A549 (cell line): ENCODE measurements around the gene ULK4. TPM values are rescaled to one million over a fixed set of nuclear protein-coding genes. Genes with fewer than 3 reads are reported as not detected.
A peak's percentile ranks its signal among the peaks of the same experiment; 100 is the strongest.

Source experiments
- ATAC-seq, 2 experiments: fragments of 200-7000 bp in 1 of 2; fragments of >200 bp in 1 of 2; cut with Nextera tagmentation in 1 of 2; cut with Tn5 transposase in 1 of 2; 3 replicates each; pipeline versions ENCODE4 v1.8.0 to v1.9.1; 2018 to 2020; ENCODE audit warnings: mild to moderate bottlenecking in 1 of 2, moderate library complexity in 1 of 2
- CTCF ChIA-PET: fragments of 300-600 bp; sonication (Branson Sonifier 250); formaldehyde crosslinking; extraction: SDS; loops from one replicate; lab custom pipeline; 2021; ENCODE audit warnings: antibody characterized with exemption, inconsistent platforms; lab: Yijun Ruan, JAX
- POLR2A ChIA-PET: fragments of 350-600 bp; formaldehyde crosslinking; extraction: SDS; loops from one replicate; lab custom pipeline; 2021; ENCODE audit warnings: antibody characterized with exemption, inconsistent platforms; lab: Yijun Ruan, JAX
- DNase-seq, 2 experiments: peaks; one replicate each; pipeline versions ENCODE4 v3.0.0 to v3.0.0-alpha.2; 2011 to 2016; ENCODE audit warnings: low read depth in 1 of 2, low spot score in 1 of 2
- FAIRE-seq: peaks from 2 replicates; lab custom pipeline; 2011; peaks lifted over from hg19 to GRCh38; lab: Jason Lieb, UNC
- H3K27ac ChIP-seq, 2 experiments: fragments of >200 bp; sonication (Bioruptor Twin); formaldehyde crosslinking; 3 replicates each; pipeline ENCODE4 v1.5.1; 2016 to 2017
- H3K4me1 ChIP-seq: fragments of >200 bp; sonication (Bioruptor Twin); formaldehyde crosslinking; 3 replicates; pipeline ENCODE4 v1.6.1; 2016
- H3K4me2 ChIP-seq: fragments of >200 bp; sonication (Bioruptor Twin); formaldehyde crosslinking; 3 replicates; pipeline ENCODE4 v1.6.1; 2016
- H3K4me3 ChIP-seq: fragments of >200 bp; sonication (Bioruptor Twin); formaldehyde crosslinking; 3 replicates; pipeline ENCODE4 v1.5.1; 2016
- H3K9me3 ChIP-seq: fragments of >200 bp; sonication (Bioruptor Twin); formaldehyde crosslinking; 3 replicates; pipeline ENCODE4 v1.6.1; 2016
- CBX8 ChIP-seq: fragments of 200-600 bp; sonication (generic); IDR thresholded peaks from 2 replicates; pipeline ENCODE4 v1.6.1; 2016
- CEBPB ChIP-seq, 2 experiments: fragments of >200 bp in 1 of 2; sonication (Bioruptor Twin) in 1 of 2; formaldehyde crosslinking in 1 of 2; IDR thresholded peaks; 2 replicates each; pipeline ENCODE4 v1.6.1; 2012 to 2016
- CHD4 ChIP-seq: fragments of 200-600 bp; sonication (generic); IDR thresholded peaks from 2 replicates; pipeline ENCODE4 v1.6.1; 2016; ENCODE audit warnings: antibody characterized with exemption, mild to moderate bottlenecking, borderline replicate concordance
- FOSB ChIP-seq: fragments of 250-450 bp; sonication (Bioruptor Pico); IDR thresholded peaks from 2 replicates; pipeline ENCODE4 v1.5.0; 2020; ENCODE audit warnings: mild to moderate bottlenecking, moderate library complexity
- FOSL2 ChIP-seq, 2 experiments: fragments of 450-650 bp in 1 of 2; fragments of >200 bp in 1 of 2; sonication (Bioruptor Twin) in 1 of 2; formaldehyde crosslinking; IDR thresholded peaks; 2 replicates each; pipeline versions ENCODE4 v1.5.0 to v1.6.1; 2016 to 2020; ENCODE audit warnings: mild to moderate bottlenecking in 1 of 2, moderate library complexity in 1 of 2
- FOXS1 ChIP-seq: fragments of 250-450 bp; sonication (Bioruptor Pico); IDR thresholded peaks from 2 replicates; pipeline ENCODE4 v1.5.0; 2020; ENCODE audit warnings: mild to moderate bottlenecking, moderate library complexity
- GATA3 ChIP-seq: IDR thresholded peaks from 2 replicates; pipeline ENCODE4 v1.6.1; 2012; ENCODE audit warnings: borderline replicate concordance
- HDAC2 ChIP-seq: fragments of 200-600 bp; sonication (generic); IDR thresholded peaks from 2 replicates; pipeline ENCODE4 v1.6.1; 2016
- HEYL ChIP-seq: fragments of 250-450 bp; sonication (Bioruptor Pico); IDR thresholded peaks from 2 replicates; pipeline ENCODE4 v1.8.0; 2021; ENCODE audit warnings: mild to moderate bottlenecking, moderate library complexity
- HOXB13 ChIP-seq: fragments of 250-450 bp; sonication (Bioruptor Pico); IDR thresholded peaks from 2 replicates; pipeline ENCODE4 v1.5.0; 2020; ENCODE audit warnings: low read depth, mild to moderate bottlenecking, moderate library complexity
- HOXB5 ChIP-seq: fragments of 250-450 bp; sonication (Bioruptor Pico); IDR thresholded peaks from 2 replicates; pipeline ENCODE4 v1.5.0; 2020; ENCODE audit warnings: mild to moderate bottlenecking, moderate library complexity
- JUN ChIP-seq, 2 experiments: fragments of >200 bp; sonication (Bioruptor Twin); formaldehyde crosslinking; IDR thresholded peaks; 2 replicates in 1 of 2; 3 replicates in 1 of 2; pipeline ENCODE4 v1.6.1; 2016 to 2017
- JUNB ChIP-seq: fragments of >200 bp; sonication (Bioruptor Twin); formaldehyde crosslinking; IDR thresholded peaks from 2 replicates; pipeline ENCODE4 v1.6.1; 2016
- MAFK ChIP-seq: fragments of 450-650 bp; IDR thresholded peaks from 2 replicates; pipeline ENCODE4 v1.6.1; 2014; ENCODE audit not compliant: partially characterized antibody
- MAZ ChIP-seq: fragments of 150-350 bp; IDR thresholded peaks from 2 replicates; pipeline ENCODE4 v1.6.1; 2014; ENCODE audit warnings: antibody characterized with exemption, low read depth, low read length, borderline replicate concordance
- NR3C1 ChIP-seq: fragments of >200 bp; sonication (Bioruptor Twin); formaldehyde crosslinking; IDR thresholded peaks from 3 replicates; pipeline ENCODE4 v1.6.1; 2017
- PHF8 ChIP-seq: fragments of 200-600 bp; sonication (generic); IDR thresholded peaks from 2 replicates; pipeline ENCODE4 v1.6.1; 2016; ENCODE audit warnings: low read depth, mild to moderate bottlenecking, antibody characterized with exemption, moderate library complexity, borderline replicate concordance
- POLR2A ChIP-seq: IDR thresholded peaks from 2 replicates; pipeline ENCODE4 v1.6.1; 2012; ENCODE audit warnings: mild to moderate bottlenecking, low read length
- TFCP2L1 ChIP-seq: fragments of 250-450 bp; sonication (Bioruptor Pico); IDR thresholded peaks from 2 replicates; pipeline ENCODE4 v1.5.0; 2021; ENCODE audit warnings: mild to moderate bottlenecking
- ZFP36 ChIP-seq: fragments of 450-650 bp; IDR thresholded peaks from 2 replicates; pipeline ENCODE4 v1.6.1; 2014; ENCODE audit warnings: borderline replicate concordance; ENCODE audit not compliant: partially characterized antibody
- ZSCAN20 ChIP-seq: fragments of 250-450 bp; sonication (Bioruptor Pico); IDR thresholded peaks from 2 replicates; pipeline ENCODE4 v1.8.0; 2022; ENCODE audit warnings: mild to moderate bottlenecking, moderate library complexity
- WGBS: methylation state at CpG from one replicate; pipeline ENCODE4 v1.1.6; 2017; ENCODE audit errors: missing lambda C conversion rate; 5-methylcytosine and 5-hydroxymethylcytosine counted together
- polyA plus RNA-seq, 4 experiments: library from polyadenylated mRNA; depleted of rRNA in 3 of 4; stranded (reverse); fragments of >200 nt; fragmentation: RNase III in 1 of 4; extraction: RNeasy Plus Mini Kit Qiagen cat#74134 plus additional on column Dnase treatment in 1 of 4; gene quantifications; 2 replicates in 3 of 4; 3 replicates in 1 of 4; pipeline ENCODE4 v1.2.3, GENCODE V29; 2011 to 2017
- TF ChIP-seq, protein P1 (sequence below): fragments of >200 bp; sonication (Bioruptor Twin); formaldehyde crosslinking; IDR thresholded peaks from 2 replicates; pipeline ENCODE4 v1.6.1; 2016
- TF ChIP-seq, protein P2 (sequence below): fragments of 150-350 bp; IDR thresholded peaks from 2 replicates; pipeline ENCODE4 v1.6.1; 2014; ENCODE audit warnings: low read depth, mild to moderate bottlenecking, low read length
- TF ChIP-seq, protein P3 (sequence below): IDR thresholded peaks from 2 replicates; pipeline ENCODE4 v1.6.1; 2012

Gene ULK4
- polyA plus RNA-seq, 2 of the 4 experiments (the other 2 are of a cell fraction), result 4.9 to 7.7 TPM

DNA sequence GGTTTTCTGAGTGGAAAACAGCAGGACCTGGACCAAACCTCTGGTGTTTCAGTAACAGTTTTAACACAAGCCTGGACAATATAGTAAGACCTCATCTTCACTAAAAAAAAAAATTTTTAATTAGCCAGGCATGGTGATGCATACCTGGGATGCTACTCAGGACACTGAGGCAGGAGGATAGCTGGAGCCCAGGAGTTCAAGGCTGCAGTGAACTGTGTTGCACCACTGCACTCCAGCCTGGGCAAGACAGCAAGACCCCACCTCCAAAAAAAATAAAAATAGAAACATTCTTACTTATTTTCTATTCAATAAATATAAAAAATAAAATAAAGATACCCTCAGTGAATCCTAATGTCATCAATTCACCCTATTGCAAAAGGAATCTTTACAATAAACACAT lies 21.5 kb downstream of the ULK4 start:
- no peak overlapping the region for H3K27ac ChIP-seq
- no peaks in the 10 kb centered on the region for H3K9me3 ChIP-seq
- H3K4me3 ChIP-seq, result no peak overlapping the region
- CTCF ChIA-PET, result no interaction called here
- no peak overlapping the region for H3K4me2 ChIP-seq
- DNase-seq (no peak), FAIRE-seq (no peak), ATAC-seq (no peak)
- TF ChIP-seq FOSL2 (IDR thresholded peaks at IDR 0.05), result no peak
- no peak for TF ChIP-seq FOSL2 (CRISPR knock-in tag; IDR thresholded peaks at IDR 0.05)
- TF ChIP-seq FOSB, result no peak
- no peak for TF ChIP-seq GATA3
- TF ChIP-seq, protein P1, sequence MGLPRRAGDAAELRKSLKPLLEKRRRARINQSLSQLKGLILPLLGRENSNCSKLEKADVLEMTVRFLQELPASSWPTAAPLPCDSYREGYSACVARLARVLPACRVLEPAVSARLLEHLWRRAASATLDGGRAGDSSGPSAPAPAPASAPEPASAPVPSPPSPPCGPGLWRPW, result no peak
- no peak for TF ChIP-seq HOXB13
- no peak for TF ChIP-seq HOXB5 (CRISPR knock-in tag)
- no peak for TF ChIP-seq TFCP2L1 (CRISPR knock-in tag)
- POLR2A ChIA-PET, result no interaction called here
- H3K4me1 ChIP-seq, result no peaks in the 10 kb centered on the region

DNA sequence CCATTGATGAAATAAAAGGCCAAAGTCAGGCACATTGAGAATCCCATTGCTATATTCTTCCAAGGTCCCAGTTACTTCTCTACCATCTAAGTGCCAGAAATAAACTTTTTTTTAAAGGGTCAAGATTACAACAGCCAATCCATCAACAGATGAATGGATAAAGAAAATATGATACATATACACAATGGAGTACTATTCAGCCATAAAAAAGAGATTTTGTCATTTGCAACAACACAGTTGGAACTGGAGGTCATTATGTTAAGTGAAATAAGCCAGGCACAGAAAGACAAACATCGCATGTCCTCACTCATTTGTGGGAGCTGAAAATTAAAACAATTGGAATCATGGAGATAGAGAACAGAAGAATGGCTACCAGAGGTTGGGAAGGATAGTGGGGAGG lies 25.5 kb downstream of the ULK4 start:
- H3K4me3 ChIP-seq, result no peak overlapping the region
- TF ChIP-seq HEYL (CRISPR knock-in tag), result no peak
- no peak for TF ChIP-seq ZSCAN20 (CRISPR knock-in tag)
- TF ChIP-seq JUNB, result no peak
- no peak for TF ChIP-seq FOXS1 (CRISPR knock-in tag)
- TF ChIP-seq CBX8, result no peak
- no peak for TF ChIP-seq CHD4
- TF ChIP-seq FOSB, result no peak
- TF ChIP-seq JUN (IDR thresholded peaks at IDR 0.05), result no peak
- TF ChIP-seq NR3C1, result no peak
- TF ChIP-seq, protein P2, sequence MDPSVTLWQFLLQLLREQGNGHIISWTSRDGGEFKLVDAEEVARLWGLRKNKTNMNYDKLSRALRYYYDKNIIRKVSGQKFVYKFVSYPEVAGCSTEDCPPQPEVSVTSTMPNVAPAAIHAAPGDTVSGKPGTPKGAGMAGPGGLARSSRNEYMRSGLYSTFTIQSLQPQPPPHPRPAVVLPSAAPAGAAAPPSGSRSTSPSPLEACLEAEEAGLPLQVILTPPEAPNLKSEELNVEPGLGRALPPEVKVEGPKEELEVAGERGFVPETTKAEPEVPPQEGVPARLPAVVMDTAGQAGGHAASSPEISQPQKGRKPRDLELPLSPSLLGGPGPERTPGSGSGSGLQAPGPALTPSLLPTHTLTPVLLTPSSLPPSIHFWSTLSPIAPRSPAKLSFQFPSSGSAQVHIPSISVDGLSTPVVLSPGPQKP, result no peak
- TF ChIP-seq PHF8, result no peak
- TF ChIP-seq POLR2A, result no peak
- no peak for TF ChIP-seq CEBPB (IDR thresholded peaks at IDR 0.05)
- DNase-seq (no peak), ATAC-seq (no peak), FAIRE-seq (no peak)
- H3K9me3 ChIP-seq, result no peaks in the 10 kb centered on the region
- no peaks in the 10 kb centered on the region for H3K4me1 ChIP-seq
- 92% methylated on average over 1 of the region's 1 CpG for whole genome bisulfite sequencing
- no peak overlapping the region for H3K27ac ChIP-seq
- H3K4me2 ChIP-seq, result no peak overlapping the region
- CTCF ChIA-PET, result no interaction called here
- POLR2A ChIA-PET, result no interaction called here

DNA sequence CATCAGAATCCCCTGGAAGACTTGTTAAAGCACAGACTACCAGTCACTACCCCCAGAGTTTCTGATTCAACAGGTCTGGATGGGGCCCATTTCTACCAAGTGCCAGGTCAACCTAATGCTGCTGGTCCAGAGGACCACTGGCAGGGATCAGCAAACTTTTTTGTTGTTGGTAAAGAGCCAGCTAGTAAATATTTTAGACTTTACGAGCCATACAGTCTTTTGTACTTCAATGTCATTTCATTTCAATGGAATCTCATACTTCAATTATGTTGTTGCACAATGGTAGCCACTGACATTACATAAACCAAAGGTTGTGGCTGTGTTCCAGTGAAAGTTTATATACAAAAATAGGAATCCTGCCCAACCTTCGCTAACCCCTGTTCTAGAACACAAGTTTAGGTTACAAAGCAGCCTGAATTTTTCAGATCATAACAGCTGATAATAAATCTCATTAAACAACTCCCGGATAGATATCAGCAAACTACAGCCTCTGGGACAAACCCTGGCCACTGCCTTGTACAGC lies 28.7 kb downstream of the ULK4 start:
- no peak overlapping the region for H3K4me2 ChIP-seq
- no peak overlapping the region for H3K4me3 ChIP-seq
- 83% methylated on average over 3 of the region's 3 CpGs for WGBS
- TF ChIP-seq CEBPB (IDR thresholded peaks at IDR 0.05) (0 out of 4 replicates have a peak, but pooled peaks of 1 of the 2 experiments have one; percentile 9), HDAC2 (no peak)
- TF ChIP-seq, protein P3, sequence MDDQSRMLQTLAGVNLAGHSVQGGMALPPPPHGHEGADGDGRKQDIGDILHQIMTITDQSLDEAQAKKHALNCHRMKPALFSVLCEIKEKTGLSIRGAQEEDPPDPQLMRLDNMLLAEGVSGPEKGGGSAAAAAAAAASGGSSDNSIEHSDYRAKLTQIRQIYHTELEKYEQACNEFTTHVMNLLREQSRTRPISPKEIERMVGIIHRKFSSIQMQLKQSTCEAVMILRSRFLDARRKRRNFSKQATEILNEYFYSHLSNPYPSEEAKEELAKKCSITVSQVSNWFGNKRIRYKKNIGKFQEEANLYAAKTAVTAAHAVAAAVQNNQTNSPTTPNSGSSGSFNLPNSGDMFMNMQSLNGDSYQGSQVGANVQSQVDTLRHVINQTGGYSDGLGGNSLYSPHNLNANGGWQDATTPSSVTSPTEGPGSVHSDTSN, result no peak
- DNase-seq (no peak), ATAC-seq (no peak), FAIRE-seq (no peak)
- ChIA-PET CTCF (no interaction called here), POLR2A (no interaction called here)
- no peaks in the 10 kb centered on the region for H3K9me3 ChIP-seq
- H3K27ac ChIP-seq, result no peak overlapping the region
- H3K4me1 ChIP-seq, result no peaks in the 10 kb centered on the region

DNA sequence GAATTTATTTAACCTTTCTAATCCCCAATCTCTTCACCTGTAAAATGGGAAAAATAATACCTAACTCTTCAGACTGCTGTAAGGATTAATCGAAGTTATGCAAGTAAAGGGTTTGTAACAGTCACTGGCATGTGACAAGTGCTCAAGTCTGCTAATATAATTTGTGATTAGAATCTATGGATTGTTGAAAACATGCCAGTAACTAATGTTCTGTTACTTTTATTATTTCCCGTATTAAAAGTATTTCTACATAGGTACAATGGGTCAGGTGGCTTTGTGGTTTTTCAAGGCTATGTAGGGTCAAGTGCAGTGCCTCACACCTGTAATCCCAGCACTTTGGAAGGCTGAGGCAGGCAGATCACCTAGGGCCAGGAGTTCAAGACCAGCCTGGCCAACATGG lies 29.4 kb downstream of the ULK4 start:
- no peak overlapping the region for H3K4me3 ChIP-seq
- H3K4me2 ChIP-seq, result no peak overlapping the region
- no peak for TF ChIP-seq MAZ
- no peak for TF ChIP-seq MAFK
- TF ChIP-seq ZFP36, result no peak
- ChIA-PET POLR2A (no interaction called here), CTCF (no interaction called here)
- no peak overlapping the region for H3K27ac ChIP-seq
- no peak for DNase-seq
- H3K9me3 ChIP-seq, result no peaks in the 10 kb centered on the region
- WGBS, result 73% methylated on average over 2 of the region's 2 CpGs
- ATAC-seq, result no peak
- no peaks in the 10 kb centered on the region for H3K4me1 ChIP-seq
- no peak for FAIRE-seq
